SK-N-SH treated with all-trans-retinoic acid at 6 μM for 48 hours (cell line): ENCODE results near the gene CTIF.

Experiments used
- ATAC-seq: fragments of 200-7000 bp; cut with Tn5 transposase; 3 replicates; pipeline ENCODE4 v1.9.1; 2020; ENCODE audit warnings: mild to moderate bottlenecking, moderate library complexity
- ARNTL ChIP-seq: fragments of 450-650 bp; formaldehyde crosslinking; IDR thresholded peaks from 2 replicates; pipeline ENCODE4 v1.5.0; 2020; ENCODE audit warnings: low read depth, mild to moderate bottlenecking, moderate library complexity, borderline replicate concordance
- BACH2 ChIP-seq: fragments of 250-450 bp; sonication (Bioruptor Pico); IDR thresholded peaks from 2 replicates; pipeline ENCODE4 v1.9.0; 2021; ENCODE audit warnings: mild to moderate bottlenecking, borderline replicate concordance
- CSDC2 ChIP-seq: fragments of 250-450 bp; sonication (Bioruptor Pico); IDR thresholded peaks from 2 replicates; pipeline ENCODE4 v1.5.0; 2020; ENCODE audit warnings: mild to moderate bottlenecking, moderate library complexity
- GLIS3 ChIP-seq: fragments of 250-450 bp; sonication (Bioruptor Pico); IDR thresholded peaks from 2 replicates; pipeline ENCODE4 v1.5.0; 2020; ENCODE audit warnings: mild to moderate bottlenecking, moderate library complexity
- ISL1 ChIP-seq: fragments of 250-450 bp; sonication (Bioruptor Pico); IDR thresholded peaks from 2 replicates; pipeline ENCODE4 v2.1.2; 2022; ENCODE audit warnings: mild to moderate bottlenecking, moderate library complexity
- OSR1 ChIP-seq: fragments of 250-450 bp; sonication (Bioruptor Pico); IDR thresholded peaks from 2 replicates; pipeline ENCODE4 v1.8.0; 2022; ENCODE audit warnings: moderate library complexity, mild to moderate bottlenecking, inconsistent platforms
- PATZ1 ChIP-seq: fragments of 250-450 bp; sonication (Bioruptor Pico); IDR thresholded peaks from 2 replicates; pipeline ENCODE4 v1.8.0; 2020; ENCODE audit warnings: mild to moderate bottlenecking, moderate library complexity, borderline replicate concordance
- PPARA ChIP-seq: fragments of 250-450 bp; sonication (Bioruptor Pico); IDR thresholded peaks from 2 replicates; pipeline ENCODE4 v1.5.0; 2020; ENCODE audit warnings: mild to moderate bottlenecking, borderline replicate concordance
- RARB ChIP-seq: fragments of 250-450 bp; sonication (Bioruptor Pico); IDR thresholded peaks from 2 replicates; pipeline ENCODE4 v1.8.0; 2021; ENCODE audit warnings: mild to moderate bottlenecking, moderate library complexity
- SNAI2 ChIP-seq: fragments of 250-450 bp; sonication (Bioruptor Pico); IDR thresholded peaks from 2 replicates; pipeline ENCODE4 v1.5.0; 2020; ENCODE audit warnings: mild to moderate bottlenecking, moderate library complexity
- TCF4 ChIP-seq: fragments of 250-450 bp; sonication (Bioruptor Pico); IDR thresholded peaks from 2 replicates; pipeline ENCODE4 v1.8.0; 2021; ENCODE audit warnings: mild to moderate bottlenecking, moderate library complexity, borderline replicate concordance
- TOX ChIP-seq: fragments of 250-450 bp; sonication (Bioruptor Pico); IDR thresholded peaks from 2 replicates; pipeline ENCODE4 v1.8.0; 2021; ENCODE audit warnings: mild to moderate bottlenecking, moderate library complexity, borderline replicate concordance
- ZC3H10 ChIP-seq: fragments of 250-450 bp; sonication (Bioruptor Pico); IDR thresholded peaks from 2 replicates; pipeline ENCODE4 v1.5.1; 2021; ENCODE audit warnings: mild to moderate bottlenecking, moderate library complexity
- ZFP3 ChIP-seq: fragments of 250-450 bp; sonication (Bioruptor Pico); IDR thresholded peaks from 2 replicates; pipeline ENCODE4 v1.5.0; 2020; ENCODE audit warnings: mild to moderate bottlenecking, moderate library complexity
- ZFP30 ChIP-seq: fragments of 450-650 bp; formaldehyde crosslinking; IDR thresholded peaks from 2 replicates; pipeline ENCODE4 v1.5.0; 2022; ENCODE audit warnings: mild to moderate bottlenecking, moderate library complexity
- ZNF565 ChIP-seq: fragments of 450-650 bp; formaldehyde crosslinking; conservative IDR thresholded peaks from 2 replicates; pipeline ENCODE4 v1.5.0; 2020; ENCODE audit warnings: low read depth, mild to moderate bottlenecking, moderate library complexity
- ZNF70 ChIP-seq: fragments of 450-650 bp; formaldehyde crosslinking; IDR thresholded peaks from 2 replicates; pipeline ENCODE4 v1.5.0; 2020; ENCODE audit warnings: mild to moderate bottlenecking, moderate library complexity
- ZNF8 ChIP-seq: fragments of 450-650 bp; formaldehyde crosslinking; IDR thresholded peaks from 2 replicates; pipeline ENCODE4 v1.5.0; 2020; ENCODE audit warnings: mild to moderate bottlenecking, moderate library complexity
- TF ChIP-seq, protein P1 (sequence below): fragments of 250-450 bp; sonication (Bioruptor Pico); IDR thresholded peaks from 2 replicates; pipeline ENCODE4 v1.5.0; 2020; ENCODE audit warnings: mild to moderate bottlenecking, moderate library complexity
- TF ChIP-seq, protein P2 (sequence below): fragments of 250-450 bp; sonication (Bioruptor Pico); IDR thresholded peaks from 2 replicates; pipeline ENCODE4 v1.5.1; 2020; ENCODE audit warnings: low read depth, mild to moderate bottlenecking, moderate library complexity
- TF ChIP-seq, protein P3 (sequence below): fragments of 250-450 bp; sonication (Bioruptor Pico); IDR thresholded peaks from 2 replicates; pipeline ENCODE4 v1.8.0; 2021; ENCODE audit warnings: low read depth, mild to moderate bottlenecking, moderate library complexity, borderline replicate concordance
- TF ChIP-seq, protein P4 (sequence below): fragments of 250-450 bp; sonication (Bioruptor Pico); IDR thresholded peaks from 2 replicates; pipeline ENCODE4 v1.5.1; 2021; ENCODE audit warnings: mild to moderate bottlenecking, moderate library complexity

CTIF gene

GRCh38 chr18:48750485-48751175 is 211.8 kb downstream of the CTIF start:
- no peak for ATAC-seq
- TF ChIP-seq ZFP30 (CRISPR knock-in tag) (no peak), PPARA (CRISPR knock-in tag) (no peak), ZNF8 (no peak), ZC3H10 (CRISPR knock-in tag) (no peak), ZNF70 (CRISPR knock-in tag) (no peak), ZFP3 (CRISPR knock-in tag) (no peak)
- TF ChIP-seq, all 23 proteins: peak for 0

- ATAC-seq = peak; percentile 39
- TF ChIP-seq OSR1 (CRISPR knock-in tag) = no peak
- TF ChIP-seq, protein P1, sequence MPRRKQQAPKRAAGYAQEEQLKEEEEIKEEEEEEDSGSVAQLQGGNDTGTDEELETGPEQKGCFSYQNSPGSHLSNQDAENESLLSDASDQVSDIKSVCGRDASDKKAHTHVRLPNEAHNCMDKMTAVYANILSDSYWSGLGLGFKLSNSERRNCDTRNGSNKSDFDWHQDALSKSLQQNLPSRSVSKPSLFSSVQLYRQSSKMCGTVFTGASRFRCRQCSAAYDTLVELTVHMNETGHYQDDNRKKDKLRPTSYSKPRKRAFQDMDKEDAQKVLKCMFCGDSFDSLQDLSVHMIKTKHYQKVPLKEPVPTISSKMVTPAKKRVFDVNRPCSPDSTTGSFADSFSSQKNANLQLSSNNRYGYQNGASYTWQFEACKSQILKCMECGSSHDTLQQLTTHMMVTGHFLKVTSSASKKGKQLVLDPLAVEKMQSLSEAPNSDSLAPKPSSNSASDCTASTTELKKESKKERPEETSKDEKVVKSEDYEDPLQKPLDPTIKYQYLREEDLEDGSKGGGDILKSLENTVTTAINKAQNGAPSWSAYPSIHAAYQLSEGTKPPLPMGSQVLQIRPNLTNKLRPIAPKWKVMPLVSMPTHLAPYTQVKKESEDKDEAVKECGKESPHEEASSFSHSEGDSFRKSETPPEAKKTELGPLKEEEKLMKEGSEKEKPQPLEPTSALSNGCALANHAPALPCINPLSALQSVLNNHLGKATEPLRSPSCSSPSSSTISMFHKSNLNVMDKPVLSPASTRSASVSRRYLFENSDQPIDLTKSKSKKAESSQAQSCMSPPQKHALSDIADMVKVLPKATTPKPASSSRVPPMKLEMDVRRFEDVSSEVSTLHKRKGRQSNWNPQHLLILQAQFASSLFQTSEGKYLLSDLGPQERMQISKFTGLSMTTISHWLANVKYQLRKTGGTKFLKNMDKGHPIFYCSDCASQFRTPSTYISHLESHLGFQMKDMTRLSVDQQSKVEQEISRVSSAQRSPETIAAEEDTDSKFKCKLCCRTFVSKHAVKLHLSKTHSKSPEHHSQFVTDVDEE = no peak
- no peak for TF ChIP-seq PATZ1 (CRISPR knock-in tag)
- no peak for TF ChIP-seq ZNF565 (CRISPR knock-in tag)
- TF ChIP-seq CSDC2 (CRISPR knock-in tag) = no peak
- no peak for TF ChIP-seq SNAI2 (CRISPR knock-in tag)
- no peak for TF ChIP-seq ARNTL (CRISPR knock-in tag)
- TF ChIP-seq ISL1 (CRISPR knock-in tag) = no peak
- no peak for TF ChIP-seq PPARA (CRISPR knock-in tag)
- TF ChIP-seq RARB (CRISPR knock-in tag) = no peak
- no peak for TF ChIP-seq ZNF70 (CRISPR knock-in tag)
- TF ChIP-seq TOX (CRISPR knock-in tag) = no peak
- TF ChIP-seq, protein P2, sequence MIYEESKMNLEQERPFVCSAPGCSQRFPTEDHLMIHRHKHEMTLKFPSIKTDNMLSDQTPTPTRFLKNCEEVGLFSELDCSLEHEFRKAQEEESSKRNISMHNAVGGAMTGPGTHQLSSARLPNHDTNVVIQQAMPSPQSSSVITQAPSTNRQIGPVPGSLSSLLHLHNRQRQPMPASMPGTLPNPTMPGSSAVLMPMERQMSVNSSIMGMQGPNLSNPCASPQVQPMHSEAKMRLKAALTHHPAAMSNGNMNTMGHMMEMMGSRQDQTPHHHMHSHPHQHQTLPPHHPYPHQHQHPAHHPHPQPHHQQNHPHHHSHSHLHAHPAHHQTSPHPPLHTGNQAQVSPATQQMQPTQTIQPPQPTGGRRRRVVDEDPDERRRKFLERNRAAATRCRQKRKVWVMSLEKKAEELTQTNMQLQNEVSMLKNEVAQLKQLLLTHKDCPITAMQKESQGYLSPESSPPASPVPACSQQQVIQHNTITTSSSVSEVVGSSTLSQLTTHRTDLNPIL = no peak
Observed at GRCh38 chr18:48751727-48752468, 213.1 kb downstream of the CTIF start.

- ATAC-seq = no peak; the same call in 2 of the 3 replicates
- TF ChIP-seq, protein P3, sequence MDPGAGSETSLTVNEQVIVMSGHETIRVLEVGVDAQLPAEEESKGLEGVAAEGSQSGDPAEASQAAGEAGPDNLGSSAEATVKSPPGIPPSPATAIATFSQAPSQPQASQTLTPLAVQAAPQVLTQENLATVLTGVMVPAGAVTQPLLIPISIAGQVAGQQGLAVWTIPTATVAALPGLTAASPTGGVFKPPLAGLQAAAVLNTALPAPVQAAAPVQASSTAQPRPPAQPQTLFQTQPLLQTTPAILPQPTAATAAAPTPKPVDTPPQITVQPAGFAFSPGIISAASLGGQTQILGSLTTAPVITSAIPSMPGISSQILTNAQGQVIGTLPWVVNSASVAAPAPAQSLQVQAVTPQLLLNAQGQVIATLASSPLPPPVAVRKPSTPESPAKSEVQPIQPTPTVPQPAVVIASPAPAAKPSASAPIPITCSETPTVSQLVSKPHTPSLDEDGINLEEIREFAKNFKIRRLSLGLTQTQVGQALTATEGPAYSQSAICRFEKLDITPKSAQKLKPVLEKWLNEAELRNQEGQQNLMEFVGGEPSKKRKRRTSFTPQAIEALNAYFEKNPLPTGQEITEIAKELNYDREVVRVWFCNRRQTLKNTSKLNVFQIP (CRISPR knock-in tag) = no peak
- TF ChIP-seq ZNF8 (no peak), ZC3H10 (CRISPR knock-in tag) (no peak), ARNTL (CRISPR knock-in tag) (no peak), RARB (CRISPR knock-in tag) (no peak), BACH2 (CRISPR knock-in tag) (no peak), ZFP30 (CRISPR knock-in tag) (no peak), TCF4 (CRISPR knock-in tag) (no peak), GLIS3 (CRISPR knock-in tag) (no peak), PPARA (CRISPR knock-in tag) (no peak), PATZ1 (CRISPR knock-in tag) (no peak), CSDC2 (CRISPR knock-in tag) (no peak), ZNF565 (CRISPR knock-in tag) (no peak)
- TF ChIP-seq, protein P1 = no peak
- TF ChIP-seq, protein P4, sequence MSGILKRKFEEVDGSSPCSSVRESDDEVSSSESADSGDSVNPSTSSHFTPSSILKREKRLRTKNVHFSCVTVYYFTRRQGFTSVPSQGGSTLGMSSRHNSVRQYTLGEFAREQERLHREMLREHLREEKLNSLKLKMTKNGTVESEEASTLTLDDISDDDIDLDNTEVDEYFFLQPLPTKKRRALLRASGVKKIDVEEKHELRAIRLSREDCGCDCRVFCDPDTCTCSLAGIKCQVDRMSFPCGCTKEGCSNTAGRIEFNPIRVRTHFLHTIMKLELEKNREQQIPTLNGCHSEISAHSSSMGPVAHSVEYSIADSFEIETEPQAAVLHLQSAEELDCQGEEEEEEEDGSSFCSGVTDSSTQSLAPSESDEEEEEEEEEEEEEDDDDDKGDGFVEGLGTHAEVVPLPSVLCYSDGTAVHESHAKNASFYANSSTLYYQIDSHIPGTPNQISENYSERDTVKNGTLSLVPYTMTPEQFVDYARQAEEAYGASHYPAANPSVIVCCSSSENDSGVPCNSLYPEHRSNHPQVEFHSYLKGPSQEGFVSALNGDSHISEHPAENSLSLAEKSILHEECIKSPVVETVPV (CRISPR knock-in tag) = no peak
Observed at GRCh38 chr18:48752478-48752877, 213.6 kb downstream of the CTIF start.
